H9 (cell line): ENCODE measurements around the gene TRPM8. TPM values are rescaled to one million over a fixed set of nuclear protein-coding genes. Genes with fewer than 3 reads are reported as not detected.

Experiments
- DNase-seq: peaks from one replicate; pipeline ENCODE4 v3.0.0-alpha.2; 2017
- H2AFZ ChIP-seq: one replicate; pipeline ENCODE4 v1.6.1; 2013; ENCODE audit warnings: mild to moderate bottlenecking, low read length, control low read depth, moderate library complexity
- H2AK5ac ChIP-seq: 2 replicates; pipeline ENCODE4 v1.6.1; 2013; ENCODE audit warnings: low read length, control low read depth, mixed read lengths; ENCODE audit not compliant: insufficient read length
- H2BK120ac ChIP-seq: one replicate; pipeline ENCODE4 v1.6.1; 2013; ENCODE audit warnings: low read depth, mild to moderate bottlenecking, low read length, control low read depth, inconsistent platforms; ENCODE audit not compliant: poor library complexity, severe bottlenecking
- H2BK12ac ChIP-seq: 2 replicates; pipeline ENCODE4 v1.6.1; 2013; ENCODE audit warnings: low read length, control low read depth, mixed read lengths, low read depth; ENCODE audit not compliant: insufficient read length
- H2BK15ac ChIP-seq: 2 replicates; pipeline ENCODE4 v1.6.1; 2013; ENCODE audit warnings: low read depth, low read length, control low read depth
- H2BK20ac ChIP-seq: one replicate; pipeline ENCODE4 v1.6.1; 2013; ENCODE audit warnings: low read depth, mild to moderate bottlenecking, low read length, control low read depth, inconsistent platforms; ENCODE audit not compliant: poor library complexity, severe bottlenecking
- H2BK5ac ChIP-seq: 2 replicates; pipeline ENCODE4 v1.6.1; 2013; ENCODE audit warnings: low read length, control low read depth, mixed read lengths; ENCODE audit not compliant: insufficient read length
- H3K14ac ChIP-seq: 2 replicates; pipeline ENCODE4 v1.6.1; 2013; ENCODE audit warnings: low read length, control low read depth; ENCODE audit not compliant: insufficient read depth
- H3K18ac ChIP-seq: 2 replicates; pipeline ENCODE4 v1.6.1; 2013; ENCODE audit warnings: low read depth, mild to moderate bottlenecking, mixed read lengths, low read length, control low read depth; ENCODE audit not compliant: insufficient read length
- H3K23ac ChIP-seq: 2 replicates; pipeline ENCODE4 v1.6.1; 2013; ENCODE audit warnings: low read length, control low read depth, mixed read lengths, low read depth; ENCODE audit not compliant: insufficient read length
- H3K23me2 ChIP-seq: 2 replicates; pipeline ENCODE4 v1.6.1; 2013; ENCODE audit warnings: low read depth, mild to moderate bottlenecking, mixed read lengths, low read length, control low read depth; ENCODE audit not compliant: insufficient read length, poor library complexity, severe bottlenecking
- H3K27ac ChIP-seq: 2 replicates; pipeline ENCODE4 v1.5.1; 2013; ENCODE audit warnings: low read length, control low read depth, mixed read lengths, low read depth; ENCODE audit not compliant: insufficient read length
- H3K27me3 ChIP-seq: 2 replicates; pipeline ENCODE4 v1.6.1; 2013; ENCODE audit warnings: low read length, control low read depth, inconsistent platforms; ENCODE audit not compliant: insufficient read depth
- H3K4ac ChIP-seq: 2 replicates; pipeline ENCODE4 v1.6.1; 2013; ENCODE audit warnings: low read depth, mild to moderate bottlenecking, control low read depth, inconsistent platforms, low read length, moderate library complexity
- H3K4me1 ChIP-seq: 2 replicates; pipeline ENCODE4 v1.6.1; 2013; ENCODE audit warnings: low read length, control low read depth, inconsistent platforms; ENCODE audit not compliant: insufficient read depth
- H3K4me2 ChIP-seq: 2 replicates; pipeline ENCODE4 v1.6.1; 2013; ENCODE audit warnings: low read length, control low read depth, mixed read lengths; ENCODE audit not compliant: insufficient read length, insufficient read depth
- H3K56ac ChIP-seq: 2 replicates; pipeline ENCODE4 v1.6.1; 2013; ENCODE audit warnings: low read depth, mild to moderate bottlenecking, mixed read lengths, low read length, control low read depth; ENCODE audit not compliant: insufficient read length
- H3K79me1 ChIP-seq: 2 replicates; pipeline ENCODE4 v1.6.1; 2013; ENCODE audit warnings: low read depth, mild to moderate bottlenecking, moderate library complexity, low read length, control low read depth, inconsistent platforms; ENCODE audit not compliant: insufficient read depth, poor library complexity, severe bottlenecking
- H3K79me2 ChIP-seq: 2 replicates; pipeline ENCODE4 v1.6.1; 2013; ENCODE audit warnings: low read length, control low read depth, inconsistent platforms; ENCODE audit not compliant: insufficient read depth
- H3K9ac ChIP-seq: 2 replicates; pipeline ENCODE4 v1.6.1; 2013; ENCODE audit warnings: low read length, control low read depth, mixed read lengths; ENCODE audit not compliant: insufficient read length; ENCODE audit errors: extremely low read depth
- H3K9me3 ChIP-seq: one replicate; pipeline ENCODE4 v1.6.1; 2013; ENCODE audit warnings: low read depth, low read length, inconsistent platforms; ENCODE audit not compliant: control insufficient read depth
- H3T11ph ChIP-seq: one replicate; pipeline ENCODE4 v1.6.1; 2013; ENCODE audit warnings: mild to moderate bottlenecking, low read length, control low read depth, inconsistent platforms
- H4K20me1 ChIP-seq: one replicate; pipeline ENCODE4 v1.6.1; 2013; ENCODE audit not compliant: control insufficient read depth, insufficient read length, insufficient read depth
- H4K5ac ChIP-seq: 2 replicates; pipeline ENCODE4 v1.6.1; 2013; ENCODE audit warnings: low read depth, mild to moderate bottlenecking, mixed read lengths, low read length, control low read depth; ENCODE audit not compliant: insufficient read length
- H4K8ac ChIP-seq: replicated peaks from 2 replicates; pipeline ENCODE4 v1.6.1; 2013; ENCODE audit warnings: low read length, control low read depth, mixed read lengths, low read depth; ENCODE audit not compliant: insufficient read length
- H4K91ac ChIP-seq: 2 replicates; pipeline ENCODE4 v1.6.1; 2013; ENCODE audit warnings: low read depth, mild to moderate bottlenecking, moderate library complexity, mixed read lengths, low read length, control low read depth; ENCODE audit not compliant: insufficient read length
- H3K27ac Mint-ChIP-seq, 3 experiments: 2 replicates in 2 of 3; 3 replicates in 1 of 3; pipeline ENCODE4 v1.8.0; 2020 to 2021; ENCODE audit warnings: mixed read lengths in 3 of 3, mild to moderate bottlenecking in 1 of 3, moderate library complexity in 1 of 3
- H3K27me3 Mint-ChIP-seq: 2 replicates; pipeline ENCODE4 v1.8.0; 2021; ENCODE audit warnings: low read depth, mild to moderate bottlenecking, moderate library complexity, mixed read lengths
- H3K36me3 Mint-ChIP-seq, 3 experiments: 2 replicates in 2 of 3; 3 replicates in 1 of 3; pipeline ENCODE4 v1.8.0; 2020 to 2021; ENCODE audit warnings: low read depth in 3 of 3, mixed read lengths in 3 of 3; ENCODE audit not compliant: insufficient read depth in 1 of 3
- H3K4me1 Mint-ChIP-seq, 2 experiments: 2 replicates each; pipeline ENCODE4 v1.8.0; 2020; ENCODE audit warnings: mixed read lengths in 2 of 2
- H3K4me3 Mint-ChIP-seq, 2 experiments: 2 replicates in 1 of 2; 3 replicates in 1 of 2; pipeline ENCODE4 v1.8.0; 2020 to 2021; ENCODE audit warnings: mild to moderate bottlenecking in 2 of 2, mixed read lengths in 2 of 2, moderate library complexity in 1 of 2
- H3K9me3 Mint-ChIP-seq, 2 experiments: 2 replicates in 1 of 2; 3 replicates in 1 of 2; pipeline ENCODE4 v1.8.0; 2020; ENCODE audit warnings: mild to moderate bottlenecking in 2 of 2, mixed read lengths in 2 of 2, moderate library complexity in 1 of 2
- WGBS: extraction: QIAGEN DNeasy Blood & Tissue Kit; methylation state at CpG from one replicate; pipeline ENCODE4 v1.1.7; 2013; ENCODE audit warnings: missing lambda C conversion rate, low lambda C conversion rate, mixed read lengths; ENCODE audit not compliant: insufficient read length; ENCODE audit errors: extremely low coverage; 5-methylcytosine and 5-hydroxymethylcytosine counted together
- total RNA-seq: library from RNA; stranded (reverse); gene quantifications from 2 replicates; pipeline ENCODE4 v1.2.1, GENCODE V29; 2021
- TF ChIP-seq, protein P1 (sequence below): fragments of 200-600 bp; sonication (generic); conservative IDR thresholded peaks from 3 replicates; pipeline ENCODE4 v1.8.0; 2021; ENCODE audit warnings: antibody characterized with exemption, mild to moderate bottlenecking

Gene TRPM8
- total RNA-seq, 1 experiment from 2014 or later: 0.28 TPM

DNA sequence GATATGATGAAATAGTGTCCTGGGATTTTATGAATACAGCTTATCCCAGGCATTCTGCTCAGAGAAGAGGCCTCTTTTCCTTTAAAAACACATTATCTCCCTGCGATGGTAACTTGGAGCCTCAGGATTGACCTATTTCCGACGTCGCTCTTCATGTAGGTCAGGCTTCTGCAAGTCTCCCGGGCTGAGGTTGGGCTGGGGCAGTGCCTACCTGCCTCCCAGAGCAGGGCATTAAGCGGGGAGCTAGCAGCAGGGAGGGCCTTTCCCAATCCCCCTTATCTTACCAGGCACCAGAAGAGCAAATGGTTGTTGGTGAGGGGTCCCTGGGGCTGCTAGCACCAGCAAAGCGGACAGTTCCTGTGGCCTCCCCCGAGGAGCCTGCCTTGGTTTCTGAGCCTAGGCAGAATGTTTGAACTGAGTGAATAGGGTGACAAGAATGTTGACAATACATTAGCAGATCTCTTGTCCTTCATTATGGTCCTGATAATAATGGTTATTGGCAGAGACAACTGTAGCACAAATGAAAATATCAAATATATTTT lies 60.2 kb downstream of the TRPM8 start:
- H2AK5ac ChIP-seq: no peak overlapping the region
- H3K23ac ChIP-seq: no peak overlapping the region
- H2BK120ac ChIP-seq: no peak overlapping the region
- Mint-ChIP-seq H3K27ac (peak overlapping the region in 1 of 3 experiments; percentile 79; a peak in 2 of 7 replicates), H3K4me3 (no peak overlapping the region), H3K4me1 (peaks cover 14 to 15% of the 10 kb centered on the region in 2 experiments), H3K36me3 (no peaks in the 10 kb centered on the region), H3K9me3 (peaks cover 2 to 4% of the 10 kb centered on the region in 2 experiments; a peak in 3 of 5 replicates), H3K27me3 (peaks cover 7% of the 10 kb centered on the region)
- H3K79me1 ChIP-seq: no peaks in the 10 kb centered on the region
- H3K14ac ChIP-seq: no peak overlapping the region
- H4K91ac ChIP-seq: no peak overlapping the region
- H3T11ph ChIP-seq: no peak overlapping the region
- no peak overlapping the region for H3K4ac ChIP-seq
- TF ChIP-seq, protein P1, sequence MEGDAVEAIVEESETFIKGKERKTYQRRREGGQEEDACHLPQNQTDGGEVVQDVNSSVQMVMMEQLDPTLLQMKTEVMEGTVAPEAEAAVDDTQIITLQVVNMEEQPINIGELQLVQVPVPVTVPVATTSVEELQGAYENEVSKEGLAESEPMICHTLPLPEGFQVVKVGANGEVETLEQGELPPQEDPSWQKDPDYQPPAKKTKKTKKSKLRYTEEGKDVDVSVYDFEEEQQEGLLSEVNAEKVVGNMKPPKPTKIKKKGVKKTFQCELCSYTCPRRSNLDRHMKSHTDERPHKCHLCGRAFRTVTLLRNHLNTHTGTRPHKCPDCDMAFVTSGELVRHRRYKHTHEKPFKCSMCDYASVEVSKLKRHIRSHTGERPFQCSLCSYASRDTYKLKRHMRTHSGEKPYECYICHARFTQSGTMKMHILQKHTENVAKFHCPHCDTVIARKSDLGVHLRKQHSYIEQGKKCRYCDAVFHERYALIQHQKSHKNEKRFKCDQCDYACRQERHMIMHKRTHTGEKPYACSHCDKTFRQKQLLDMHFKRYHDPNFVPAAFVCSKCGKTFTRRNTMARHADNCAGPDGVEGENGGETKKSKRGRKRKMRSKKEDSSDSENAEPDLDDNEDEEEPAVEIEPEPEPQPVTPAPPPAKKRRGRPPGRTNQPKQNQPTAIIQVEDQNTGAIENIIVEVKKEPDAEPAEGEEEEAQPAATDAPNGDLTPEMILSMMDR: no peak
- H2BK5ac ChIP-seq: no peak overlapping the region
- H3K4me2 ChIP-seq: no peak overlapping the region
- no peaks in the 10 kb centered on the region for H3K23me2 ChIP-seq
- H3K27me3 ChIP-seq: no peaks in the 10 kb centered on the region
- no peak overlapping the region for H3K27ac ChIP-seq
- no CpG with 5 or more reads among the region's 8 CpGs for WGBS
- no peaks in the 10 kb centered on the region for H3K79me2 ChIP-seq
- H2BK20ac ChIP-seq: no peak overlapping the region
- H3K56ac ChIP-seq: no peak overlapping the region
- no peaks in the 10 kb centered on the region for H3K9me3 ChIP-seq
- H2BK12ac ChIP-seq: no peak overlapping the region
- no peak overlapping the region for H2AFZ ChIP-seq
- no peaks in the 10 kb centered on the region for H4K20me1 ChIP-seq
- no peak overlapping the region for H2BK15ac ChIP-seq
- no peak overlapping the region for H4K8ac ChIP-seq
- no peaks in the 10 kb centered on the region for H3K4me1 ChIP-seq
- H3K18ac ChIP-seq: no peak overlapping the region
- no peak overlapping the region for H4K5ac ChIP-seq
- DNase-seq: no peak
- no peak overlapping the region for H3K9ac ChIP-seq
